ENCODE measurements around the gene CDC45. TPM values are rescaled to one million over a fixed set of nuclear protein-coding genes. Genes with fewer than 3 reads are reported as not detected.

Gene CDC45
- total RNA-seq, 2 experiments from 2014 or later, result 80.2 to 83.0 TPM

Other genes with a start within 250 kb of the CDC45 start
- gene CLTCL1, start 188.2 kb upstream of the CDC45 start, total RNA-seq (2014; rRNA removed; shearing (Covaris generic)), result 0.31 and 0.44 TPM in 2 replicates
- 0.99 and 1.0 TPM in 2 replicates for gene CLTCL1, start 188.2 kb upstream of the CDC45 start, total RNA-seq (2022)
- gene HIRA, start 48.2 kb upstream of the CDC45 start, total RNA-seq (2014; rRNA removed; shearing (Covaris generic)), result 22.4 and 31.2 TPM in 2 replicates
- 49.4 and 55.7 TPM in 2 replicates for gene HIRA, start 48.2 kb upstream of the CDC45 start, total RNA-seq (2022)
- 38.5 and 46.3 TPM in 2 replicates for gene MRPL40, start 47.4 kb upstream of the CDC45 start, total RNA-seq (2014; rRNA removed; shearing (Covaris generic))
- gene MRPL40, start 47.4 kb upstream of the CDC45 start, total RNA-seq (2022), result 40.0 and 45.6 TPM in 2 replicates
- gene C22orf39, start 32.2 kb upstream of the CDC45 start, total RNA-seq (2014; rRNA removed; shearing (Covaris generic)), result 64.8 and 70.4 TPM in 2 replicates
- gene C22orf39, start 32.2 kb upstream of the CDC45 start, total RNA-seq (2022), result 52.1 and 56.3 TPM in 2 replicates
- gene UFD1, start 727 bp upstream of the CDC45 start, total RNA-seq (2014; rRNA removed; shearing (Covaris generic)), result 52.8 and 70.8 TPM in 2 replicates
- 60.1 and 62.5 TPM in 2 replicates for gene UFD1, start 727 bp upstream of the CDC45 start, total RNA-seq (2022)
- not detected in 2 replicates for gene CLDN5, start 44.5 kb downstream of the CDC45 start, total RNA-seq (2014; rRNA removed; shearing (Covaris generic))
- gene CLDN5, start 44.5 kb downstream of the CDC45 start, total RNA-seq (2022), result not detected in 2 replicates
- 1.2 TPM in 1 of 2 replicates, not detected in the other for gene SEPTIN5, start 234.6 kb downstream of the CDC45 start, total RNA-seq (2014; rRNA removed; shearing (Covaris generic))
- gene SEPTIN5, start 234.6 kb downstream of the CDC45 start, total RNA-seq (2022), result not detected in 2 replicates
- gene GP1BB, start 243.6 kb downstream of the CDC45 start, total RNA-seq (2014; rRNA removed; shearing (Covaris generic)), result not detected in 2 replicates
- gene GP1BB, start 243.6 kb downstream of the CDC45 start, total RNA-seq (2022), result not detected in 2 replicates